ENCODE measurements around the gene SLC5A10.

GRCh38 chr17:18933102-18934058 is 18.6 kb upstream of the SLC5A10 start:
- TF ChIP-seq CTCF (IDR thresholded peaks at IDR 0.05) = no peak
- no peak for TF ChIP-seq TAF1 (IDR thresholded peaks at IDR 0.05; ENCODE audit: borderline replicate concordance, low read depth, low read length)
- no peak for TF ChIP-seq POLR2AphosphoS5 (IDR thresholded peaks at IDR 0.05; ENCODE audit: low read depth, low read length)
- no peak for TF ChIP-seq ZBTB33 (IDR thresholded peaks at IDR 0.05; ENCODE audit: borderline replicate concordance, low read depth)
- no peak for TF ChIP-seq NRF1 (IDR thresholded peaks at IDR 0.05; ENCODE audit: low read depth, low read length)
